Erythroblast (primary cell): ENCODE results near the gene MAGEC3.

Source experiments
- GATA1 ChIP-seq: IDR thresholded peaks from 2 replicates; pipeline ENCODE4 v1.6.1; 2011; ENCODE audit warnings: low read depth, mild to moderate bottlenecking, control low read depth, low read length, moderate library complexity
- POLR2A ChIP-seq: IDR thresholded peaks from 2 replicates; pipeline ENCODE4 v1.6.1; 2011; ENCODE audit warnings: mild to moderate bottlenecking, low read length

- no peak for TF ChIP-seq POLR2A
- no peak for TF ChIP-seq GATA1
Observed at GRCh38 chrX:141935645-141936044, 97.5 kb downstream of the MAGEC3 start.
